ENCODE data around the gene CNGA2.

DNA sequence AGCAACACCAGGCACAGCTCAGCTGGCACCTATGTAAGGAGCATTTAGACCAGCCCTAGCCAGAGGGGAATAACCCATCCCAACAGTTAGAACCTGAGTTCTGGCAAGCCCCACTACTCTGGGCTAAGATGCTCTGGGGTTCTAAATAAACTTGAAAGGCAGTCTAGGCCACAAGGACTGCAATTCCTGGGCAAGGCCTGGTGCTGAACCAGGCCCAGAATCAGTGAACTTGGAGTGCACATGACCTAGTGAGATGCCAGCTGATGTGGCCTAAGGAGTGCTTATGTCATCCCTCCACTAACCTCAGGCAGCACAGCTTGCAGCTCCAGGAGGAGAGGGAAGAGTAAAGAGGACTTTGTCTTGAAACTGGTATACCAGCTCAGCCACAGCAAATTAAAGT, 46.9 kb upstream of the CNGA2 start:
- TF ChIP-seq, protein P1, sequence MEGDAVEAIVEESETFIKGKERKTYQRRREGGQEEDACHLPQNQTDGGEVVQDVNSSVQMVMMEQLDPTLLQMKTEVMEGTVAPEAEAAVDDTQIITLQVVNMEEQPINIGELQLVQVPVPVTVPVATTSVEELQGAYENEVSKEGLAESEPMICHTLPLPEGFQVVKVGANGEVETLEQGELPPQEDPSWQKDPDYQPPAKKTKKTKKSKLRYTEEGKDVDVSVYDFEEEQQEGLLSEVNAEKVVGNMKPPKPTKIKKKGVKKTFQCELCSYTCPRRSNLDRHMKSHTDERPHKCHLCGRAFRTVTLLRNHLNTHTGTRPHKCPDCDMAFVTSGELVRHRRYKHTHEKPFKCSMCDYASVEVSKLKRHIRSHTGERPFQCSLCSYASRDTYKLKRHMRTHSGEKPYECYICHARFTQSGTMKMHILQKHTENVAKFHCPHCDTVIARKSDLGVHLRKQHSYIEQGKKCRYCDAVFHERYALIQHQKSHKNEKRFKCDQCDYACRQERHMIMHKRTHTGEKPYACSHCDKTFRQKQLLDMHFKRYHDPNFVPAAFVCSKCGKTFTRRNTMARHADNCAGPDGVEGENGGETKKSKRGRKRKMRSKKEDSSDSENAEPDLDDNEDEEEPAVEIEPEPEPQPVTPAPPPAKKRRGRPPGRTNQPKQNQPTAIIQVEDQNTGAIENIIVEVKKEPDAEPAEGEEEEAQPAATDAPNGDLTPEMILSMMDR (IDR thresholded peaks at IDR 0.05), result no peak
- TF ChIP-seq POLR2A (IDR thresholded peaks at IDR 0.05), result no peak
